HG03097 (cell line): ENCODE data around the gene PLCD3.

Experiments used
- ATAC-seq: cut with Tn5 transposase; IDR thresholded peaks from one replicate; pipeline ENCODE4 v1.9.1; 2021; ENCODE audit not compliant: unreplicated experiment, low FRiP score

The PLCD3 gene

DNA sequence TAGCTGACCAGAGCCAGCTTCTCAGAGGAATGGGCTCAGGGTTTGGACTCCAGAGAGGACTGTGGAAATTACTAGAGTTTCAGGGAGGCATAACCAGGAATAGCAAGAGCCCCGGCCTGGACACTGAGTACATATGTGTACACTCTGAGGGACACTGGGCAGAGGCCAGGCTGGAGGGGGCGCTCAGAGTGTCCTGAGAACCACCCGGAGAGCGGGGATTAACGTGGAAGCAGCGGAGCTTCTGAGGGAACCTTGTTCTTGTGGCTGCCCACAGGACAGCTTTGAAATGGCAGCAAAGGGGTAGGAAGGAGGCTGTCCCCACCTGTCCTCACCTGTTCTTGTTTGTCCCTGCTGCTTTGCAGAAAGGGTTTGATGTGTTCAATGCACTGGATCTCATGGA lies 27.8 kb downstream of the PLCD3 start:
- ATAC-seq, result no peak

DNA sequence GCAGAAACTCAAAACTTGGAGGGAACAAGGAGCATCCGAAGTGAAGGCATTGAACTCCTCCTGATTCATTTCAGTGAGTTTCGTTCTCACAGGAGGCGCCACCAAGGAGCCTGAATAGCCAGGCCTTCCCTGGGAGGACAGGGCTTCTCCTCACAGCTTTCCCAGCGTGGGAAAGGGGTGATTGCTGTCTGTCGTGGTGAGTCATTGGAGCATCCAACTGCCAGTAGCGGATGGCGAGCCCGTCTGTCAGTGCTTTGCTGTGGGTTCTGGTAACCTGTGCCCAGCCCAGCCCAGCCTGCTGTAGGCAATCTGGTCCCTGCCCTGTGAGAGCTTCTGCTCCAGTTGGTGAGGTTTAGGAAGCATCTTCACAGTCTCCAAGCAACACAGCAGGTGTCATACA lies 28.3 kb downstream of the PLCD3 start:
- no peak for ATAC-seq

GRCh38 chr17:45103269-45103795 lies 29.0 kb downstream of the PLCD3 start:
- no peak for ATAC-seq

DNA sequence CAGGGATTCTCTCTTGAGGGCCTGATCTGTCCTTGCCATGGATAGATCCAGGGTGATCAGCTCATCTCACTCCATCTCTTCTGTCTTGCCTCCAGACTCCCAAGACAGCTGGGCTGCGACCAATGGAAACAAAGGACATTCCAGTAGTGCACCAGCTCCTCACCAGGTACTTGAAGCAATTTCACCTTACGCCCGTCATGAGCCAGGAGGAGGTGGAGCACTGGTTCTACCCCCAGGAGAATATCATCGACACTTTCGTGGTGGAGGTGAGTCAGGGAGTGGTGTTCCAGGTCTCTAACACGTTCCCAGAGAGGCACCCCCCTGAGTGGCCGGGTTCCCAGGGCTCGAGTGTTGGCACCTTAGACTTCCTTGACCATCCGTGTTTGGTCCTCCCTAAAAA lies 29.5 kb downstream of the PLCD3 start:
- no peak for ATAC-seq

- no peak for ATAC-seq
These were observed 30.2 kb downstream of the PLCD3 start for GRCh38 chr17:45101883-45102811.

- ATAC-seq, result no peak
These were observed 30.8 kb downstream of the PLCD3 start for GRCh38 chr17:45101546-45101882.

GRCh38 chr17:45098869-45099616 lies 33.3 kb downstream of the PLCD3 start:
- ATAC-seq, result no peak

GRCh38 chr17:45098081-45098868 lies 34.0 kb downstream of the PLCD3 start:
- ATAC-seq, result no peak

- ATAC-seq, result no peak
These were observed 35.4 kb downstream of the PLCD3 start for GRCh38 chr17:45096926-45097325.

- ATAC-seq, result no peak
These were observed 36.2 kb downstream of the PLCD3 start for GRCh38 chr17:45096141-45096540.

DNA sequence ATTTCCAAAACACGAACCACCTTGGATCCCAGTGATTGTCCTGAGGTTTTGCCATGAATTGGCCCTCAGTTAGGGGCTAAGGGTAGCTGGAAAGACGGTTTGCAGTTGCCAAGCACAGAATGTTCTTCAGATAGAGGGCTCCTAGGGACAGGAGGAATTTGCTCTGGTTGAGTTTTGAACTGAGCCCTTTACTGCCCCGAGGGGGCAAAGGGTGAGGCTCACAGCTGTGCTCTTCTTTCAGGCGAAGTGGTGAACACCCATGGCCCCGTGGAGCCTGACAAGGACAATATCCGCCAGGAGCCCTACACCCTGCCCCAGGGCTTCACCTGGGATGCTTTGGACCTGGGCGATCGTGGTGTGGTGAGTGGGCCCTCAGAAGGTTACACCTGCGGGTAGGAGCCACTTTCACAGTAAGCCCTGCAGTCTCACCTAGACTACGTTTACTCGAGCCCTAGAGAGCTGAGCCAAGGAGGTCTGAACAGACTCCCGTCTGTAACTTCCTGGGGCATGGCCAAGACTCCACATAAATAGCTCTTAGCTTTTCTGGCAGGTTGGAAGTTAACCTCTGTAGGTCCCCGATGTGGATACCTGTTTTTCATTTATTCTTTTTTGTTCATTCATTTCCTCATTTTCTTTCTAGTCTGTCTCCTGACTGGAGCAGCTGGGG lies 38.7 kb downstream of the PLCD3 start:
- no peak for ATAC-seq

DNA sequence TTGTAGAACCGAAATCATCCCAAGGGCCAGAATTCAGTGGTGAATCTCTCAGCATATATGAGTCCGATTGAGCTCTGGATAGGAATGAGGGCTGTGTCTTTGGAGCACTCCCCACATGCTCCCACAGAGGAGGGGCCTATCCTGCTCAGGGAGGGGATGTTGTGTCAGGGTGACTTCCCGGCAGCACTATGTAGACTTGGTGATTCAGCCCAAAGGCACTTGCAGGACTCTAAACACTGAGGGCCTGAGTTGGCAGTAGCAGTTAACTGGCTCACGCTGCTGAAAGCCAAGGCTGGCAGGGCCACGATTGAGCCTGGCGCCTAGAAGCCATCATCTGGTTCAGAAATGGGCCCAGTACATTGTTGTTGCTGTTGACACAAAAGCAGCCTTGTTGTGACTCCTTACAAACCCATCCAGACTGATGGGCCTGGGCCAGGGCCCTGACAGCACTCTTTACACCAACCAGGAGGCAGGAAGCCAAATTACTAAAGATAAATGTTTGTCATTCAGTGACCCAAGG lies 39.3 kb downstream of the PLCD3 start:
- no peak for ATAC-seq

DNA sequence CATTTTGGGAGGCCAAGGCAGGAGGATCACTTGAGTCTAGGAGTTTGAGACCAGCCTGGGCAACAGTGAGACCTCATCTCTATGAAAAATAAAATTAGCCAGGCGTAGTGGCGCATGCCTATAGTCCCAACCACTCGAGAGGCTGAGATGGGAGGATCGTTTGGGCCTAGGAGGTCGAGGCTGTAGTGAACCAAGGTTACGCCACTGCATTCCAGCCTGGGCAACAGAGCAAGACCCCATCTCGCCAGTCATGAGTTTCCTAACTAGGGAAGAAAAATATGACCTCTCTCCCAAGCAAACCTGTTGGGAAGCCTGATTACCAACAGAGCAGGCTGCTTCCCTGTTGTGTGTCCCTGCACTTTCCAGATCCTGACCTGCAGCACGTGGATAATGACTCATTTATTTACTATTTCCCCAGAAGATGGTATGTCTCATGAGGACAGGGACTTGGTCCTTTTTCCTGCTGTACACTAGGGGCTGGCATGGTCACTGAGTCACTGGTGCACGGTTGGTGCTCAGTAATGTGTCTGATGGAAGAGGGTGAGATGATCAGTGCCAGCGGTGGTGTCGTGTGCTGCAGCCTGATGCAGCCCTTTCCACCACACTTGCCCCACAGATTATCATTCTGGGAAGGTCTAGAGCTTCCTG lies 40.4 kb downstream of the PLCD3 start:
- ATAC-seq, result no peak

DNA sequence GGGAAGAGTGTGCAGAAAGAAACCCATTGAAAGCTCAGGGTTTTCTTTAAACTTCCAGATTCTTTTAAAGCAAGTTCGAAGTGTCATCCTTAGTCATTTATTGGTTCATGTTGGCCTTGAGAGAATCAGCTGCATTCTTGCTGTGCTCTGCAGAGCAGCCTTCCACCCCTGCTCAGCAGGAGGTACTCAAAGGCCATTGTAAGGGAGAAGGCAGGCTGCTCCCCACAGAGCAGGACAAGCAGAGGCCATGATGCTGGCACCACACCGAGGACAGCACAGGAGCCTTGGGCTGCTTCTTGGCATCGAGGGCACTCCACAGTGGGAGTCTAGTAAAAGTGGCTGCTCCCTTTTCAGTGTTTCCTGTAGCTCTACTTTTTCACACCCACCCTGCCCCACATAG lies 41.6 kb downstream of the PLCD3 start:
- no peak for ATAC-seq

GRCh38 chr17:45088741-45089140 lies 43.6 kb downstream of the PLCD3 start:
- no peak for ATAC-seq

GRCh38 chr17:45087978-45088377 lies 44.3 kb downstream of the PLCD3 start:
- ATAC-seq, result no peak

DNA sequence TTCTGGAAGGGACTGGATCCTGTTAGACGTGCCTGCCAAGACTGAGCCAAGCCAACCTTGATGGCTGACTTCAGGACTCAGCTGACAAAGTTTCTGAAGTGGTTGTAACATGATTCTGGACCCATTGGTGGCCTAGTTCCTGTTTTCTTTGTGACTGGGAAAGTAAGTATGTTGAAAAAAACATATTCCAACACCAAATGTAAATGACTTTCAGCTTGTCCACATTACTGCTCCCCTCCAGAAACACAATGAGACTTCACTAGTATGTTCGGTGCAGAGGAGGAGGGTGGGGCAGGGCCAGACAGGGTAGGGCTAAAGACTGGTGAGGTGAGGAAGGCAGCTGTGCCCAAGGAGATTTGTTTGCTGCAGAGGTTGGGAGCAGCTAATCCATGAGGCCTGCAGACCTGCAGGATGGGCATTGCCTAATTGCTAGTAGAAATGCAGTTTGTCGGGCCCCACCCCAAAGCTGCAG lies 44.8 kb downstream of the PLCD3 start:
- ATAC-seq, result no peak

- ATAC-seq, result no peak
These were observed 45.3 kb downstream of the PLCD3 start for GRCh38 chr17:45086865-45087503.

DNA sequence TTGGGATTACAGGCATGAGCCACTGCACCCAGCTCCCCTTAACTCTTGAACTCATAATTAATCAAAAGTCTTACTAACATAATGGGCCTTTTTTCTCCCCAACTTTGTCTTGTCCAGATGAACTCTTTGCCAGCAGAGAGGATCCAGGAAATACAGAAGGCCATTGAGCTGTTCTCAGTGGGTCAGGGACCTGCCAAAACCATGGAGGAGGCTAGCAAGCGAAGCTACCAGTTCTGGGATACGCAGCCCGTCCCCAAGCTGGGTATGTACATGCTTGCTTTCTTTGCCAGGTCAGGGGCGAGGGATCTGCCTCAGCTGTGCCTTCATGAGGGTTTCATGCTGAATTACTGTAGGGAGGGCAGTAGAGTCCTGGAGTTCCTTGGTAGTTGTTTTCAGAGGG lies 45.9 kb downstream of the PLCD3 start:
- no peak for ATAC-seq
